GM12875 (cell line): ENCODE measurements around the gene PKLR.

ENCODE experiments used
- H3K4me3 ChIP-seq: one replicate; pipeline ENCODE4 v1.5.1; 2011; ENCODE audit warnings: low read depth, low read length, control low read depth
- TF ChIP-seq, protein P1 (sequence below): IDR thresholded peaks from 2 replicates; pipeline ENCODE4 v1.5.1; 2011; ENCODE audit warnings: low read depth, mild to moderate bottlenecking, control low read depth, inconsistent platforms, low read length, moderate library complexity, borderline replicate concordance; ENCODE audit not compliant: insufficient read depth

Gene PKLR

DNA sequence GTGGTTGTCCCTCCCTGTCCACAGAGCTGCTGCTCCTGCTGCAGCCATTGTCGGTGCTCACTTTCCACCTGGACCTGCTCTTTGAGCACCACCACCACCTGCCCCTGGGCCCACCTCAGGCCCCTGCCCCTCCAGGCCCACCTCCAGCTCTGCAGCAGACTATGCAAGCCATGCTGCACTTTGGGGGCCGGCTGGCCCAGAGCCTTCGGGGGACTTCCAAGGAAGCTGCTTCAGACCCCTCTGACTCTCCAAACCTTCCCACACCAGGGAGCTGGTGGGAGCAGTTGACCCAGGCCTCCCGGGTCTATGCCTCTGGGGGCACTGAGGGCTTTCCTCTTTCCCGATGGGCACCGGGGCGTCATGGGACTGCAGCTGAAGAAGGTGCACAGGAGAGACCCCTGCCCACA is 25.4 kb upstream of the PKLR start:
- H3K4me3 ChIP-seq = no peak overlapping the region
- TF ChIP-seq, protein P1, sequence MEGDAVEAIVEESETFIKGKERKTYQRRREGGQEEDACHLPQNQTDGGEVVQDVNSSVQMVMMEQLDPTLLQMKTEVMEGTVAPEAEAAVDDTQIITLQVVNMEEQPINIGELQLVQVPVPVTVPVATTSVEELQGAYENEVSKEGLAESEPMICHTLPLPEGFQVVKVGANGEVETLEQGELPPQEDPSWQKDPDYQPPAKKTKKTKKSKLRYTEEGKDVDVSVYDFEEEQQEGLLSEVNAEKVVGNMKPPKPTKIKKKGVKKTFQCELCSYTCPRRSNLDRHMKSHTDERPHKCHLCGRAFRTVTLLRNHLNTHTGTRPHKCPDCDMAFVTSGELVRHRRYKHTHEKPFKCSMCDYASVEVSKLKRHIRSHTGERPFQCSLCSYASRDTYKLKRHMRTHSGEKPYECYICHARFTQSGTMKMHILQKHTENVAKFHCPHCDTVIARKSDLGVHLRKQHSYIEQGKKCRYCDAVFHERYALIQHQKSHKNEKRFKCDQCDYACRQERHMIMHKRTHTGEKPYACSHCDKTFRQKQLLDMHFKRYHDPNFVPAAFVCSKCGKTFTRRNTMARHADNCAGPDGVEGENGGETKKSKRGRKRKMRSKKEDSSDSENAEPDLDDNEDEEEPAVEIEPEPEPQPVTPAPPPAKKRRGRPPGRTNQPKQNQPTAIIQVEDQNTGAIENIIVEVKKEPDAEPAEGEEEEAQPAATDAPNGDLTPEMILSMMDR = no peak

DNA sequence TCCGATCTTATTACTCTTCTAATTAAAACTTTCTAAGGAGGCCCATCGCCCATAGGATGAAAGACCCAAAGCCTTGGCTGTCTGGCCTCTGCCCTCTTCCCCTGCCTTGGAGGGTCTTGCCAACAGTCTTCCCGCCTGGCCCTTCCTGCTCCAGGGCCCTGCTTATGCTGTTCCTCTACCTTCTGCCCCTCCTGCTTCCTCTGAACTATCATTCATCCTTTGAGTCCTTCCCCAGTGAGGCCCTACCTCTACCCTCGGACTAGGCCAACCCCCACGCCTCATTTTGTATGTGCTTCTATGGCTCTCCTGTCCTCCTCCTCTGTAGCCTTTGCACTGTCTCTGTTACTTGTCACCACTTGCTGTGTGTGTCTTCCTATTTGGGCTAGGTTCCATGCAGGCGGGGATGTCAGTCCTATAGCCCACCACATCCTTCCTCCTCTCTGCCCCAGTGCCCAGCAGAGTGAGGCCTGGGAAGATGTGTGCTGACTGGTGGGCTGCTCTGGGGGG is 24.8 kb upstream of the PKLR start:
- no peak overlapping the region for H3K4me3 ChIP-seq
- TF ChIP-seq, protein P1 = no peak

DNA sequence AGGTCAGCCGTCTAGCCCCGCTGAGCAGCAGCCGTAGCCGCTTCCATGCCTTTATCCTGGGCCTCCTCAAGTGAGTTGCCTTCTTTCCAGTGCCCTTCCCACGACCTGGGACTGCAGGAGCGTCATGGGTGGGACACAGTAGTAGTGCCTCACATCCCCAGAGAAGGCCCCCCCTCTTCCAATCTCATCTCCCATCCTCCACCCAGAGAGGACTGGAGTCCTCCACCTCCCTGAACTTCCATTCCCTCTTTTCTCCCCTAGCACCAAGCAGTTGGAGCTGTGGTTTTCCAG is 24.3 kb upstream of the PKLR start:
- TF ChIP-seq, protein P1 = no peak
- no peak overlapping the region for H3K4me3 ChIP-seq

DNA sequence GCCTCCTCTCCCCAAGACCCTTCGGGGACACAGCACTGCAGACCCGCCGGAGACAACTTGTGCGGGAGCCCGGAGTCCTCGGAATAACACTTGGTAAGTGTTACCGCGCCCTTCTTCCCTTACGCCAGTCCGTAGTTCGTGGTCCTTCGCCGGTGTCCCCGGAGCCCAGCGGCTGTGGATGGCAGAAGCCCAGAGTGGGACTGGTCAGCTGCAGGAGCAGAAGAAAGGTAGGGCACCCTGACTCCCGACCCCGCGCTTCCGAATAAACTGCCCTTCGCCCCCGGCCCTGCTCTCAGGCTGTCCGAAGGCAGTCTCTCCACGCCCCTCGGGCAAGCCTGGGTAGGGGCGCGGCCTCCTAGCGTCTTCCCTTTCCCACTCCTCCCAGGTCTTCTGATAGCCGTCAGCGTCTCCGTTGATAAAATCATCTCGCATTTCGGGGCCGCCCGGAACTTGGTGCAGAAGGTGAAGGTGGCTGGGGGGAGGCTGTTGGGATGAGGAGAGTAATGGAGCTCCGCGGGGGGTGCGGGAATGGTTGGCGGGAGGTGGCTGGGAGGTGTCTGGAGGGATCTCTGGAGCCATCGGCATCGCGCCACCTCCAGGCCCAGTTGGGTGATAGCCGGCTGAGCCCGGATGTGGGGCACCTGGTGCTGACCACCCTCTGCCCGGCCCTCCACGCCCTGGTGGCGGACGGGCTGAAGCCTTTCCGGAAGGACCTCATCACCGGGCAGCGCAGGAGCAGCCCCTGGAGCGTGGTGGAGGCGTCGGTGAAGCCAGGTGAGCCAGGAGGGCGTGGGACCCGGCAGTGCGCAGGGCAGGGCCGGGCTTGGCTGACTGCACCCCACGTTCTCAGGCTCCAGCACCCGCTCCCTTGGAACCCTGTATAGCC is 23.7 kb upstream of the PKLR start:
- TF ChIP-seq, protein P1 = peak; percentile 53; the same call in 1 of the 2 replicates
- H3K4me3 ChIP-seq = peak overlapping the region; percentile 63

DNA sequence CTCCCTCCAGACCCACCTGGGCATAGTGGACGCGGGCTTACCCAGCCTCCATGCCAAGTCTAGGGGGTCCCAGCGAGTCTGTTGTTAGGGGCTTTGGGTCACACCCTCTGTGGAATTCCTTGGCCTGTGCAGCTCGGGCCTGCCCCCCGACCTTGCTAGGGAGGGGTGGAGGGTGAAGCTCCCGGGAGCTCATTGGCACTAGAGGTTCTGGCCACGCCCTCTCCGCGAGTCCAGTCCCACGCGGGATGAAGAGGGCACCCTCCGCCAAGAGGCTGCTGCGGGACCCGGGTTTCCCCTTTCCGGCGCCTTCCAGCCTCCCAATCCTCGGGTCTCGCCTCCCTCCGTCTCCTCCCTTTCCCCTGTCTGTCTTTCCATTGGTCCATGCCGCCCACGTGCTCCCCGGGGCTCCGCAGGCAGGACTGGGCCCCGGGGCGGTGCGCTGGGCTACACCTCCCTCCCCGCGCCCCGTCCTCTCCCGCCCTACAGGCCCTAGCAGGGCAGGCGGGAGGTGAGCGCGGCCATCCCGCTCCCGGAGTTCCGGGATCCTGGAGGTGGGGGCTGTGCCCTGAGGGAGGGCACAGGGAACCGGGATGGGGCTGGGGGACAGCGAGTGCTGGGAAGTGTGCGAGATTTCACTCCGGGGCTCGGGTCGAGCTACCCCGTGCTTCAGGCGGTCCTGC is 22.9 kb upstream of the PKLR start:
- peak overlapping the region; percentile 63 for H3K4me3 ChIP-seq
- TF ChIP-seq, protein P1 = no peak

DNA sequence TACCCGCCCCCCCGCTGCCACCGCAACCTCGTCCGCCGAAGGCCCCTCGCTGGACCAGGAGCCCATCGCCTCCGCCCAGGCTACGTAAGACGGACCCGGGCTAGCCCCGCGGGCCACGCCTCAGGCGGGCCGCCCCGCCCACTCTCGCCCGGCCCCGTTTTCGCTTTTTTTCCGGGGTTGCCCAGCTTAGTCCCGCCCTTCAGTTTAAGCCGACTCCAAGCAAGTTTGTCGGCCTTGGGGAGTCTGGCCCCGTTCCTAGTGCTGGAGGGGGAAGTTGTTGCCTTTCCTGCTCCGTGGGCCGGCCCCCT is 22.4 kb upstream of the PKLR start:
- TF ChIP-seq, protein P1 = no peak
- peak overlapping the region; percentile 63 for H3K4me3 ChIP-seq
